Measurements from ENCODE around the gene ASIC3.

The ASIC3 gene

DNA sequence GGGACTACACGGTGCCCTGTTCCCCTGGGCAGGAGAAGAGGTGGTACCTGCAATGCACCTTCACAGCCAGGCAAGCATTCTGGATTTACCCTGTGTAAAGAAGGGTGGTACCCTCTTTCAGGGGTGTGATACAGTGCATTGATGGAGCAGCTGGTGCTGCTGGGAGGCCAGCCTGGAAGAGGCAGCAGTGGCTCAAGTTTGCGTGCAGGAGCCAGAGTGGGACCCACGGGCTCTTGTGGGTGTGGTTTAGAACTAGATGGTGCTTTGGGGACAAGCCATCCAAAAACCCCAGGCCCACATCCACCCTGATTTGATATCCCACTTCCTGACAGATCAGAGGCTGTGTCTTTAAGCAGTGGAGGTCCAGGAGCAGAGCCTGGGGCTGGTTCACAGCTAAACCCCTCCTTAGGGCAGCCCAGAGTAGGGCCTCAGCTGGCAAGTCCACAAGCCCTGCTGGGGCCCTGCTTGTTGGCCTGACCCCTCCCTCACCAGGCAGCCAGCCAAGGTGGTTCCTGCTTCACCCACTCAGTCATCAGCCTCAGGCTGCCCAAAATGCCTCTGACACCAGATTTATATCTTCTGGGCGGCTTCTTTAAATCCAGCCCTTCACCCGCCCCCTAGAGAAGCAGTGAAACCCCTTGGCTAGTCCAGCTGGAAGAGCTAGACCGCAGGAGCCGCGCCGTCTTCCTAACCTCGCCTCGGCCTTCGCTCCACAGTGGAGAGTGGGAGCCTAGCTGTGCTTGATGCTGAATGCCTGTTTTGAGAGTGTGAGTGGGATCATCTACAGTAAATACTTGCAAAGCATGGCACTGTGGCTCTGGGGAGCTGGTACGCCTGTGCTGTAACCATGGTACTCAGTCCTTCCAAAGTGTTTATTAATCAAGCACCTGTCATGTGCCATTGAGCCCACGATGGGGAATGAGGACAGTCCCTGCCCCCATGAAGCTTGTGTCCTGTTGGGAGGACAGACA lies 1.4 kb upstream of the ASIC3 start:
- no peak for DNase-seq
- H3K4me2 ChIP-seq (ENCODE audit: low read depth, low read length) = no peak overlapping the region
- H3K27ac ChIP-seq (ENCODE audit: low read length) = no peak overlapping the region

DNA sequence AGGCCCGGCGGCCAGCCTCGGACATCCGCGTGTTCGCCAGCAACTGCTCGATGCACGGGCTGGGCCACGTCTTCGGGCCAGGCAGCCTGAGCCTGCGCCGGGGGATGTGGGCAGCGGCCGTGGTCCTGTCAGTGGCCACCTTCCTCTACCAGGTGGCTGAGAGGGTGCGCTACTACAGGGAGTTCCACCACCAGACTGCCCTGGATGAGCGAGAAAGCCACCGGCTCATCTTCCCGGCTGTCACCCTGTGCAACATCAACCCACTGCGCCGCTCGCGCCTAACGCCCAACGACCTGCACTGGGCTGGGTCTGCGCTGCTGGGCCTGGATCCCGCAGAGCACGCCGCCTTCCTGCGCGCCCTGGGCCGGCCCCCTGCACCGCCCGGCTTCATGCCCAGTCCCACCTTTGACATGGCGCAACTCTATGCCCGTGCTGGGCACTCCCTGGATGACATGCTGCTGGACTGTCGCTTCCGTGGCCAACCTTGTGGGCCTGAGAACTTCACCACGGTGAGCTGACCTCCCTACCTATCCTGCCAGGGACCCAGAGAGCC lies 656 bp downstream of the ASIC3 start:
- Histone ChIP-seq H3K4me3 (ENCODE audit: low read length) (no peak overlapping the region), H3F3A (ENCODE audit: insufficient read depth, low read length) (no peaks in the 10 kb centered on the region), H3K27me3 (replicated peaks; ENCODE audit: insufficient read depth, low read length) (peaks cover 18% of the 10 kb centered on the region), H3K9me2 (replicated peaks; ENCODE audit: insufficient read depth, low read length) (no peaks in the 10 kb centered on the region), H3K27ac (ENCODE audit: low read length) (no peak overlapping the region), H3K4me1 (ENCODE audit: low read length) (no peaks in the 10 kb centered on the region), H3K79me2 (ENCODE audit: low read length) (no peaks in the 10 kb centered on the region), H2AFZ (ENCODE audit: low read length) (no peak overlapping the region), H3K36me3 (replicated peaks; ENCODE audit: insufficient read depth, low read length) (no peaks in the 10 kb centered on the region), H3K9me3 (replicated peaks; ENCODE audit: insufficient read depth, low read length) (no peaks in the 10 kb centered on the region), H4K20me1 (ENCODE audit: insufficient read depth, low read length) (no peaks in the 10 kb centered on the region), H3K9ac (ENCODE audit: low read length) (no peak overlapping the region), H3K4me2 (ENCODE audit: low read depth, low read length) (no peak overlapping the region)
- TF ChIP-seq EZH2 (optimal IDR thresholded peaks at IDR 0.05; ENCODE audit: low read depth, low read length) (no peak), CTCF (IDR thresholded peaks at IDR 0.05; ENCODE audit: low read length) (no peak), EZH2phosphoT487 (IDR thresholded peaks at IDR 0.05; ENCODE audit: low read length) (no peak)
- no peak for DNase-seq

More for the DNA sequence above, 1.4 kb upstream of the ASIC3 start:
- no peak overlapping the region for H3K9ac ChIP-seq (ENCODE audit: low read length)
- no peaks in the 10 kb centered on the region for H3K9me2 ChIP-seq (replicated peaks; ENCODE audit: insufficient read depth, low read length)
- no peaks in the 10 kb centered on the region for H3K4me1 ChIP-seq (ENCODE audit: low read length)
- H2AFZ ChIP-seq (ENCODE audit: low read length) = no peak overlapping the region
- H3K36me3 ChIP-seq (replicated peaks; ENCODE audit: insufficient read depth, low read length) = no peaks in the 10 kb centered on the region
- H3K79me2 ChIP-seq (ENCODE audit: low read length) = no peaks in the 10 kb centered on the region
- no peaks in the 10 kb centered on the region for H4K20me1 ChIP-seq (ENCODE audit: insufficient read depth, low read length)
- no peak overlapping the region for H3K4me3 ChIP-seq (ENCODE audit: low read length)
- no peak for TF ChIP-seq EZH2 (optimal IDR thresholded peaks at IDR 0.05; ENCODE audit: low read depth, low read length)
- no peak for TF ChIP-seq EZH2phosphoT487 (IDR thresholded peaks at IDR 0.05; ENCODE audit: low read length)
- no peak for TF ChIP-seq CTCF (IDR thresholded peaks at IDR 0.05; ENCODE audit: low read length)
- H3K27me3 ChIP-seq (replicated peaks; ENCODE audit: insufficient read depth, low read length) = peaks cover 18% of the 10 kb centered on the region
- no peaks in the 10 kb centered on the region for H3K9me3 ChIP-seq (replicated peaks; ENCODE audit: insufficient read depth, low read length)
- no peaks in the 10 kb centered on the region for H3F3A ChIP-seq (ENCODE audit: insufficient read depth, low read length)

DNA sequence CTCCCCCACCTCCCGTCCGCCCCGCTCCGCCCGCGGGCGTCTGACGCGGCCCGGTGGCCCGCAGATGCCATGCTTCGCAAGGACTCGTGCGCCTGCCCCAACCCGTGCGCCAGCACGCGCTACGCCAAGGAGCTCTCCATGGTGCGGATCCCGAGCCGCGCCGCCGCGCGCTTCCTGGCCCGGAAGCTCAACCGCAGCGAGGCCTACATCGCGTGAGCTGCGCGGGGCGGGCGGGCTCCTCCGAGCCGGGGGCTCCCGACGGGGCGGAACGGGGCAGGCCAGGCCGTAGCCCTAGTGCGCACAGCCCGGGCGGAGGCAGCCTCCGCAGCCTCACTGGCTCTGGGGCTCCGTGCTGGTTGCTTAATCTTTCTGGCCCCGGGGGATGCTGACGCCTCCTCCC lies 2.8 kb downstream of the ASIC3 start:
- TF ChIP-seq EZH2phosphoT487 (IDR thresholded peaks at IDR 0.05; ENCODE audit: low read length) (no peak), CTCF (IDR thresholded peaks at IDR 0.05; ENCODE audit: low read length) (no peak), EZH2 (optimal IDR thresholded peaks at IDR 0.05; ENCODE audit: low read depth, low read length) (no peak)
- Histone ChIP-seq H3K27ac (ENCODE audit: low read length) (no peak overlapping the region), H3K27me3 (replicated peaks; ENCODE audit: insufficient read depth, low read length) (peaks cover 18% of the 10 kb centered on the region), H3K9me3 (replicated peaks; ENCODE audit: insufficient read depth, low read length) (no peaks in the 10 kb centered on the region), H3K9me2 (replicated peaks; ENCODE audit: insufficient read depth, low read length) (no peaks in the 10 kb centered on the region), H3F3A (ENCODE audit: insufficient read depth, low read length) (no peaks in the 10 kb centered on the region), H3K4me2 (ENCODE audit: low read depth, low read length) (no peak overlapping the region), H4K20me1 (ENCODE audit: insufficient read depth, low read length) (no peaks in the 10 kb centered on the region), H2AFZ (ENCODE audit: low read length) (no peak overlapping the region), H3K4me1 (ENCODE audit: low read length) (no peaks in the 10 kb centered on the region), H3K79me2 (ENCODE audit: low read length) (no peaks in the 10 kb centered on the region), H3K4me3 (ENCODE audit: low read length) (no peak overlapping the region), H3K9ac (ENCODE audit: low read length) (no peak overlapping the region), H3K36me3 (replicated peaks; ENCODE audit: insufficient read depth, low read length) (no peaks in the 10 kb centered on the region)
- DNase-seq = peak; percentile 33

Measured in MM.1S (cell line).